ENCODE data around the gene SP4. TPM values are rescaled to one million over a fixed set of nuclear protein-coding genes. Genes with fewer than 3 reads are reported as not detected.

The SP4 gene
- total RNA-seq, 2 donors from 2014 or later: 10.9 to 14.1 TPM

GRCh38 chr7:21480693-21481403 lies 53.0 kb downstream of the SP4 start:
- H3K4me3 ChIP-seq: no peak overlapping the region
- H3K9me3 ChIP-seq: no peaks in the 10 kb centered on the region
- no peak for DNase-seq (ENCODE audit: low spot score)
- no peaks in the 10 kb centered on the region for H3K36me3 ChIP-seq
- no peaks in the 10 kb centered on the region for H3K27me3 ChIP-seq (replicated peaks; ENCODE audit: insufficient read depth)
- no peaks in the 10 kb centered on the region for H3K4me1 ChIP-seq (replicated peaks)
- intact Hi-C loops (cut with DNase I): no loop called here
- H3K27ac ChIP-seq: no peak overlapping the region
- 86% methylated on average over 3 of the region's 3 CpGs for WGBS
- TF ChIP-seq POLR2AphosphoS5 (IDR thresholded peaks at IDR 0.05): no peak
- no peak for TF ChIP-seq CTCF (IDR thresholded peaks at IDR 0.05)
- no peak for TF ChIP-seq POLR2A (IDR thresholded peaks at IDR 0.05)

- H3K27me3 ChIP-seq (replicated peaks; ENCODE audit: insufficient read depth): no peaks in the 10 kb centered on the region
- no peak overlapping the region for H3K4me3 ChIP-seq
Observed at GRCh38 chr7:21486511-21486910, 58.6 kb downstream of the SP4 start.

GRCh38 chr7:21495731-21496130 lies 67.8 kb downstream of the SP4 start:
- no peak overlapping the region for H3K4me3 ChIP-seq
- no peaks in the 10 kb centered on the region for H3K9me3 ChIP-seq
- TF ChIP-seq POLR2AphosphoS5 (IDR thresholded peaks at IDR 0.05) (no peak), POLR2A (IDR thresholded peaks at IDR 0.05) (no peak), CTCF (IDR thresholded peaks at IDR 0.05) (no peak)
- H3K27ac ChIP-seq: no peak overlapping the region
- H3K36me3 ChIP-seq: no peaks in the 10 kb centered on the region
- no peaks in the 10 kb centered on the region for H3K27me3 ChIP-seq (replicated peaks; ENCODE audit: insufficient read depth)
- intact Hi-C loops (cut with DNase I): no loop called here
- no peaks in the 10 kb centered on the region for H3K4me1 ChIP-seq (replicated peaks)
- DNase-seq (ENCODE audit: low spot score): no peak

More at GRCh38 chr7:21486511-21486910, 58.6 kb downstream of the SP4 start:
- 96% methylated on average over 2 of the region's 2 CpGs for WGBS
- no peak for TF ChIP-seq CTCF (IDR thresholded peaks at IDR 0.05)
- TF ChIP-seq POLR2A (IDR thresholded peaks at IDR 0.05): no peak
- no peak for TF ChIP-seq POLR2AphosphoS5 (IDR thresholded peaks at IDR 0.05)
- Histone ChIP-seq H3K27ac (no peak overlapping the region), H3K4me1 (replicated peaks) (no peaks in the 10 kb centered on the region), H3K36me3 (no peaks in the 10 kb centered on the region), H3K9me3 (no peaks in the 10 kb centered on the region)
- intact Hi-C loops (cut with DNase I): no loop called here
- no peak for DNase-seq (ENCODE audit: low spot score)

- TF ChIP-seq CTCF (IDR thresholded peaks at IDR 0.05) (peak in 1 of 4 experiments; percentile 13), POLR2AphosphoS5 (IDR thresholded peaks at IDR 0.05) (no peak)
- Histone ChIP-seq H3K9me3 (no peaks in the 10 kb centered on the region), H3K27me3 (replicated peaks; ENCODE audit: insufficient read depth) (no peaks in the 10 kb centered on the region), H3K4me3 (no peak overlapping the region), H3K36me3 (no peaks in the 10 kb centered on the region), H3K4me1 (replicated peaks) (no peaks in the 10 kb centered on the region), H3K27ac (no peak overlapping the region)
- intact Hi-C loops (cut with DNase I): no loop called here
- no peak for DNase-seq (ENCODE audit: low spot score)
Observed at GRCh38 chr7:21497072-21497471, 69.2 kb downstream of the SP4 start.

DNA sequence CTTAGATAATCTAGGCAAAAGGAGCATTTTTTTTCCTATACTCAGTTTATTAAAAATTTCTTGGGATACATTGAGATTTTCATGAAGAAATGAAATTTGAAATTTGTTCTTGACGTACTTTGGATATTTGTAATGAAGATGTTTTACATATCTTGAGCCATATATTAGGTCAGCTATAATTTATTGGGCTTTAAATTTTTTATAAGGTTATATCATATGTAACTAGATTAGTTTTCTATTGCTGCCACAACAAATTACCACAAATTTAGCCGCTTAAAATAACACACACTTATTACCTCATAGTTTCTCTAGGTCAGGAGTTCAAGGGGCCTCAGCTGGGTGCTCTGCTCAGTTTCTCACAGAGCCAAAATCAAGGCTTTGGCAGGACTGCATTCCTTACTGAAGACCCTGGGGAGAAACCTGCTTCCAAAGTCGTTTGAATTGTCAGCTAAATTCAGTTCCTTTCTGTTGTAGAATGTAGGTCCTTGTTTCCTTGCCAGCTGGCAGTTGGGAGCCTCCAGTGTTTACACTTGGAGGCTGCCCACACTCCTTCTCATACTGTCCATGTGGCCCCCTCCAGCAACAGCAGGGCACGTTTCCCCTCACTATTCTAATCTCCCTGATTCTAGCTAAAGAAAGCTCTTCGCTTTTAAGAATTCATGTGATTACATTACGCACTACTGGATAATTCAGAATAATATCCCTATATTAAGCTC lies 72.4 kb downstream of the SP4 start:
- H3K4me3 ChIP-seq: no peak overlapping the region
- no peaks in the 10 kb centered on the region for H3K36me3 ChIP-seq
- WGBS: 83% methylated on average over 6 of the region's 6 CpGs
- H3K4me1 ChIP-seq (replicated peaks): no peaks in the 10 kb centered on the region
- TF ChIP-seq CTCF (IDR thresholded peaks at IDR 0.05) (no peak), POLR2A (IDR thresholded peaks at IDR 0.05) (no peak), POLR2AphosphoS5 (IDR thresholded peaks at IDR 0.05) (no peak)
- no peaks in the 10 kb centered on the region for H3K27me3 ChIP-seq (replicated peaks; ENCODE audit: insufficient read depth)
- intact Hi-C loops (cut with DNase I): no loop called here
- DNase-seq (ENCODE audit: low spot score): no peak
- H3K9me3 ChIP-seq: no peaks in the 10 kb centered on the region
- H3K27ac ChIP-seq: no peak overlapping the region

Measured in prostate gland (tissue), 2 donors.